ENCODE measurements around the gene KIAA0513. TPM values are rescaled to one million over a fixed set of nuclear protein-coding genes. Genes with fewer than 3 reads are reported as not detected.

KIAA0513 gene
- total RNA-seq, 1 experiment from 2014 or later = 8.7 TPM

GRCh38 chr16:85067024-85067423 lies 39.4 kb downstream of the KIAA0513 start:
- intact Hi-C loops (cut with micrococcal nuclease; ENCODE audit: unreplicated experiment) (no loop called here), in situ Hi-C loops (cut with HindIII; ENCODE audit: low pct_unique_long_range_greater_than_20kb, low sequenced_read_pairs) (no loop called here)
- no peaks in the 10 kb centered on the region for H3K27me3 ChIP-seq (ENCODE audit: control insufficient read depth, insufficient read depth, low read length)
- ATAC-seq (no peak), DNase-seq (ENCODE audit: low read depth, low spot score) (no peak)
- H3K9me3 ChIP-seq (ENCODE audit: control insufficient read depth, insufficient read depth, low read depth, low read length) = no peaks in the 10 kb centered on the region
- no peak overlapping the region for H3K27ac ChIP-seq (ENCODE audit: low read length)
- CTCF ChIA-PET = interaction anchor here (0.6 kb wide), 1 partner anchor 1470 kb away, joined by 4 read pairs; no protein-coding TSS in a partner anchor
- POLR2A ChIA-PET = no interaction called here
- no TSS peak for BruUV-seq (replicated peaks)
- H3K4me3 ChIP-seq (ENCODE audit: low read depth in 2 of 2, low read length in 2 of 2) = no peak overlapping the region
- TF ChIP-seq TCF7L2 (IDR thresholded peaks at IDR 0.05; ENCODE audit: low read depth, low read length) (no peak), POLR2AphosphoS5 (IDR thresholded peaks at IDR 0.05; ENCODE audit: low read depth, low read length) (no peak), REST (IDR thresholded peaks at IDR 0.05; ENCODE audit: insufficient read depth in 1 of 2, low read depth in 2 of 2, low read length in 1 of 2) (no peak), SIN3A (IDR thresholded peaks at IDR 0.05; ENCODE audit: borderline replicate concordance, insufficient read depth, low read depth, low read length) (no peak), CTCF (IDR thresholded peaks at IDR 0.05) (no peak)
- no peaks in the 10 kb centered on the region for H3K36me3 ChIP-seq (ENCODE audit: control insufficient read depth, insufficient read depth, low read length)
- H3K4me1 ChIP-seq (ENCODE audit: control insufficient read depth, insufficient read depth, low read length) = no peaks in the 10 kb centered on the region

GRCh38 chr16:85067426-85067825 lies 39.8 kb downstream of the KIAA0513 start:
- no peak overlapping the region for H3K27ac ChIP-seq (ENCODE audit: low read length)
- POLR2A ChIA-PET = no interaction called here
- CTCF ChIA-PET = interaction anchor here (0.6 kb wide), 1 partner anchor 1470 kb away, joined by 4 read pairs; no protein-coding TSS in a partner anchor
- no peaks in the 10 kb centered on the region for H3K4me1 ChIP-seq (ENCODE audit: control insufficient read depth, insufficient read depth, low read length)
- no TSS peak for BruUV-seq (replicated peaks)
- no peaks in the 10 kb centered on the region for H3K27me3 ChIP-seq (ENCODE audit: control insufficient read depth, insufficient read depth, low read length)
- intact Hi-C loops (cut with micrococcal nuclease; ENCODE audit: unreplicated experiment) (no loop called here), in situ Hi-C loops (cut with HindIII; ENCODE audit: low pct_unique_long_range_greater_than_20kb, low sequenced_read_pairs) (no loop called here)
- ATAC-seq = no peak
- TF ChIP-seq SIN3A (IDR thresholded peaks at IDR 0.05; ENCODE audit: borderline replicate concordance, insufficient read depth, low read depth, low read length) (no peak), CTCF (IDR thresholded peaks at IDR 0.05) (no peak), TCF7L2 (IDR thresholded peaks at IDR 0.05; ENCODE audit: low read depth, low read length) (no peak)
- H3K4me3 ChIP-seq (ENCODE audit: low read depth in 2 of 2, low read length in 2 of 2) = no peak overlapping the region
- H3K36me3 ChIP-seq (ENCODE audit: control insufficient read depth, insufficient read depth, low read length) = no peaks in the 10 kb centered on the region
- no peaks in the 10 kb centered on the region for H3K9me3 ChIP-seq (ENCODE audit: control insufficient read depth, insufficient read depth, low read depth, low read length)
- no peak for DNase-seq (ENCODE audit: low read depth, low spot score)
